Muscle layer of colon (tissue), 2 donors: ENCODE measurements around the gene ZNF668.
"Not testable (repeated sequence)": the region's sequence is repeated elsewhere in the genome, so short reads cannot be mapped to it uniquely, and the experiment has no call there.

Source experiments
- H3K27ac ChIP-seq: one replicate; pipeline ENCODE4 v1.7.0; 2013; ENCODE audit warnings: low read depth, mild to moderate bottlenecking, low read length, moderate library complexity
- H3K27me3 ChIP-seq, 2 donors: one replicate each; pipeline ENCODE4 v1.7.0; 2013; ENCODE audit warnings: low read length in 2 of 2, mild to moderate bottlenecking in 2 of 2; ENCODE audit not compliant: insufficient read depth in 2 of 2, control insufficient read depth in 1 of 2
- H3K36me3 ChIP-seq: one replicate; pipeline ENCODE4 v1.7.0; 2013; ENCODE audit warnings: mild to moderate bottlenecking, low read length; ENCODE audit not compliant: insufficient read depth
- H3K4me1 ChIP-seq: one replicate; pipeline ENCODE4 v1.7.0; 2013; ENCODE audit warnings: mild to moderate bottlenecking, low read length; ENCODE audit not compliant: insufficient read depth
- H3K4me3 ChIP-seq, 2 donors: one replicate each; pipeline ENCODE4 v1.7.0; 2013; ENCODE audit warnings: low read length in 2 of 2, low read depth in 1 of 2, mild to moderate bottlenecking in 1 of 2, moderate library complexity in 1 of 2
- H3K9ac ChIP-seq: one replicate; pipeline ENCODE4 v1.7.0; 2013; ENCODE audit warnings: low read length
- H3K9me3 ChIP-seq: one replicate; pipeline ENCODE4 v1.7.0; 2013; ENCODE audit warnings: mild to moderate bottlenecking, low read length
- donor health status: abdominal sarcoma.
- donor health status: Adenocarcinoma of cecum.

ZNF668 gene

GRCh38 chr16:31109622-31110021 is 35.6 kb upstream of the ZNF668 start:
- Histone ChIP-seq H3K27ac (no peak overlapping the region), H3K9me3 (no peaks in the 10 kb centered on the region), H3K4me1 (peaks cover 23% of the 10 kb centered on the region), H3K9ac (no peak overlapping the region), H3K36me3 (peaks cover 36% of the 10 kb centered on the region), H3K4me3 (no peak overlapping the region), H3K27me3 (no peaks in the 10 kb centered on the region)

GRCh38 chr16:31108794-31109558 is 34.9 kb upstream of the ZNF668 start:
- peak overlapping the region; percentile 44 for H3K9ac ChIP-seq
- no peaks in the 10 kb centered on the region for H3K27me3 ChIP-seq
- peak overlapping the region; percentile 72 to 100 for H3K4me3 ChIP-seq
- peak overlapping the region; percentile 94 for H3K27ac ChIP-seq
- H3K36me3 ChIP-seq: peaks cover 36% of the 10 kb centered on the region
- H3K9me3 ChIP-seq: no peaks in the 10 kb centered on the region
- peaks cover 22% of the 10 kb centered on the region for H3K4me1 ChIP-seq

- Histone ChIP-seq H3K9ac (peak within 1 kb of the TSS; percentile 44), H3K9me3 (no peaks in the 10 kb centered on the region), H3K36me3 (peaks cover 36% of the 10 kb centered on the region), H3K27ac (peak within 1 kb of the TSS; percentile 94), H3K27me3 (no peaks in the 10 kb centered on the region), H3K4me3 (peak within 1 kb of the TSS; percentile 72 to 100), H3K4me1 (peaks cover 15% of the 10 kb centered on the region)
These were observed 34.2 kb upstream of the ZNF668 start, which contains the start of gene BCKDK for GRCh38 chr16:31108035-31108793. Gene BCKDK, plus strand, starts transcription at chr16:31108386. Its CDS starts 838 bp downstream, at chr16:31109224.

- Histone ChIP-seq H3K36me3 (peaks cover 31% of the 10 kb centered on the region), H3K27ac (no peak overlapping the region), H3K9ac (no peak overlapping the region), H3K4me1 (peaks cover 15% of the 10 kb centered on the region), H3K27me3 (no peaks in the 10 kb centered on the region), H3K4me3 (peak overlapping the region in 1 of 2 donors; percentile 72), H3K9me3 (no peaks in the 10 kb centered on the region)
These were observed 33.4 kb upstream of the ZNF668 start for GRCh38 chr16:31107465-31107867.

- Histone ChIP-seq H3K9me3 (no peaks in the 10 kb centered on the region), H3K27ac (no peak overlapping the region), H3K36me3 (peaks cover 24% of the 10 kb centered on the region), H3K9ac (no peak overlapping the region), H3K4me1 (peaks cover 15% of the 10 kb centered on the region), H3K4me3 (no peak overlapping the region), H3K27me3 (no peaks in the 10 kb centered on the region)
These were observed 32.7 kb upstream of the ZNF668 start for GRCh38 chr16:31106509-31107464.

GRCh38 chr16:31105677-31106213 is 31.7 kb upstream of the ZNF668 start:
- Histone ChIP-seq H3K9me3 (no peaks in the 10 kb centered on the region), H3K27me3 (no peaks in the 10 kb centered on the region), H3K36me3 (peaks cover 14% of the 10 kb centered on the region), H3K9ac (no peak overlapping the region), H3K4me3 (no peak overlapping the region), H3K27ac (no peak overlapping the region), H3K4me1 (peaks cover 15% of the 10 kb centered on the region)

- H3K27me3 ChIP-seq, H3K9me3 ChIP-seq, H3K4me1 ChIP-seq, H3K4me3 ChIP-seq, H3K36me3 ChIP-seq, H3K27ac ChIP-seq, H3K9ac ChIP-seq: not testable (repeated sequence)
These were observed 27.0 kb upstream of the ZNF668 start for GRCh38 chr16:31100876-31101641.

GRCh38 chr16:31099860-31100638 is 26.0 kb upstream of the ZNF668 start:
- no peaks in the 10 kb centered on the region for H3K9me3 ChIP-seq
- H3K27ac ChIP-seq: no peak overlapping the region
- H3K9ac ChIP-seq: no peak overlapping the region
- no peaks in the 10 kb centered on the region for H3K27me3 ChIP-seq
- H3K36me3 ChIP-seq: no peaks in the 10 kb centered on the region
- no peaks in the 10 kb centered on the region for H3K4me1 ChIP-seq
- H3K4me3 ChIP-seq: no peak overlapping the region

GRCh38 chr16:31094424-31095120 is 20.5 kb upstream of the ZNF668 start, which contains the start of gene VKORC1:
Gene VKORC1, minus strand, starts transcription at chr16:31094797. Its CDS starts 68 bp downstream, at chr16:31094729.
- Histone ChIP-seq H3K27me3 (no peaks in the 10 kb centered on the region), H3K36me3 (peaks cover 11% of the 10 kb centered on the region), H3K9ac (peak within 1 kb of the TSS; percentile 82), H3K27ac (peak within 1 kb of the TSS; percentile 85), H3K9me3 (no peaks in the 10 kb centered on the region), H3K4me1 (peaks cover 7% of the 10 kb centered on the region), H3K4me3 (peak within 1 kb of the TSS; percentile 78 to 89)
